GM23338 (cell line): ENCODE data around the gene PPIF. TPM values are rescaled to one million over a fixed set of nuclear protein-coding genes. Genes with fewer than 3 reads are reported as not detected.

Experiments used
- ATAC-seq: fragments of 200-7000 bp; cut with Tn5 transposase; 3 replicates; pipeline ENCODE4 v1.9.1; 2020
- DNase-seq: peaks from one replicate; pipeline ENCODE4 v3.0.0-alpha.2; 2015; ENCODE audit warnings: low spot score
- H2AFZ ChIP-seq: fragments of 200-600 bp; sonication (generic); 2 replicates; pipeline ENCODE4 v1.8.0; 2016; ENCODE audit warnings: antibody characterized with exemption, mild to moderate bottlenecking, moderate library complexity
- H3F3A ChIP-seq: fragments of 200-600 bp; sonication (generic); replicated peaks from 2 replicates; pipeline ENCODE4 v1.8.0; 2017; ENCODE audit warnings: antibody characterized with exemption, mixed run types, low read depth
- H3K27ac ChIP-seq: fragments of 200-600 bp; sonication (generic); 2 replicates; pipeline ENCODE4 v1.6.1; 2016; ENCODE audit warnings: low read depth
- H3K27me3 ChIP-seq: fragments of 200-600 bp; sonication (generic); 2 replicates; pipeline ENCODE4 v1.8.0; 2016; ENCODE audit warnings: mild to moderate bottlenecking, mixed run types, moderate library complexity; ENCODE audit not compliant: insufficient read depth
- H3K36me3 ChIP-seq: fragments of 200-600 bp; sonication (generic); 2 replicates; pipeline ENCODE4 v1.8.0; 2016; ENCODE audit warnings: mild to moderate bottlenecking; ENCODE audit not compliant: insufficient read depth
- H3K4me1 ChIP-seq: fragments of 200-600 bp; sonication (generic); 2 replicates; pipeline ENCODE4 v1.8.0; 2016; ENCODE audit warnings: mild to moderate bottlenecking, moderate library complexity; ENCODE audit not compliant: insufficient read depth
- H3K4me2 ChIP-seq: fragments of 200-600 bp; sonication (generic); 2 replicates; pipeline ENCODE4 v1.7.1; 2017; ENCODE audit warnings: mixed run types
- H3K4me3 ChIP-seq: fragments of 200-600 bp; sonication (generic); 2 replicates; pipeline ENCODE4 v1.6.1; 2016; ENCODE audit warnings: mixed run types
- H3K79me2 ChIP-seq: fragments of 200-600 bp; sonication (generic); replicated peaks from 2 replicates; pipeline ENCODE4 v1.8.0; 2017; ENCODE audit warnings: mild to moderate bottlenecking; ENCODE audit not compliant: insufficient read depth
- H3K9me2 ChIP-seq: fragments of 200-600 bp; sonication (generic); 2 replicates; pipeline ENCODE4 v1.8.0; 2017; ENCODE audit not compliant: insufficient read depth
- H4K20me1 ChIP-seq: fragments of 200-600 bp; sonication (generic); replicated peaks from 2 replicates; pipeline ENCODE4 v1.8.0; 2017; ENCODE audit warnings: mild to moderate bottlenecking; ENCODE audit not compliant: insufficient read depth
- H3K27ac Mint-ChIP-seq: 2 replicates; pipeline ENCODE4 v1.8.0; 2020; ENCODE audit warnings: inconsistent platforms, mild to moderate bottlenecking, moderate library complexity, mixed read lengths
- H3K27me3 Mint-ChIP-seq: 3 replicates; pipeline ENCODE4 v1.8.0; 2022; ENCODE audit warnings: low read depth, mild to moderate bottlenecking, moderate library complexity, mixed read lengths, inconsistent platforms; ENCODE audit not compliant: insufficient read depth, poor library complexity
- H3K36me3 Mint-ChIP-seq: 3 replicates; pipeline ENCODE4 v1.8.0; 2021; ENCODE audit warnings: low read depth, mild to moderate bottlenecking, inconsistent platforms, moderate library complexity, mixed read lengths
- H3K4me1 Mint-ChIP-seq: 3 replicates; pipeline ENCODE4 v1.8.0; 2020; ENCODE audit warnings: mild to moderate bottlenecking, inconsistent platforms, mixed read lengths
- H3K4me3 Mint-ChIP-seq: 3 replicates; pipeline ENCODE4 v1.8.0; 2021; ENCODE audit warnings: moderate library complexity, mild to moderate bottlenecking, inconsistent platforms, mixed read lengths
- H3K9me3 Mint-ChIP-seq: 3 replicates; pipeline ENCODE4 v1.8.0; 2020; ENCODE audit warnings: moderate library complexity, mild to moderate bottlenecking, inconsistent platforms, mixed read lengths
- CTCF ChIP-seq, 2 experiments: fragments of 200-600 bp in 1 of 2; sonication (generic) in 1 of 2; conservative IDR thresholded peaks; 2 replicates each; pipeline versions ENCODE4 v1.5.1 to v1.6.1; 2016 to 2017; ENCODE audit warnings: antibody characterized with exemption in 2 of 2, low read depth in 2 of 2, mild to moderate bottlenecking in 2 of 2, moderate library complexity in 1 of 2
- ETS1 ChIP-seq: IDR thresholded peaks from 2 replicates; pipeline ENCODE4 v1.6.1; 2016; ENCODE audit warnings: antibody characterized with exemption
- EZH2 ChIP-seq: fragments of 200-600 bp; sonication (generic); IDR thresholded peaks from one replicate; pipeline ENCODE4 v1.8.0; 2017; ENCODE audit warnings: antibody characterized with exemption, mild to moderate bottlenecking, low read depth; ENCODE audit not compliant: unreplicated experiment
- NANOG ChIP-seq: IDR thresholded peaks from 2 replicates; pipeline ENCODE4 v1.6.1; 2016; ENCODE audit warnings: antibody characterized with exemption, borderline replicate concordance
- POLR2AphosphoS5 ChIP-seq: IDR thresholded peaks from 2 replicates; pipeline ENCODE4 v1.6.1; 2016; ENCODE audit warnings: antibody characterized with exemption, low read depth
- REST ChIP-seq: IDR thresholded peaks from one replicate; pipeline ENCODE4 v1.6.1; 2018; ENCODE audit warnings: antibody characterized with exemption; ENCODE audit not compliant: unreplicated experiment
- STAT1 ChIP-seq: IDR thresholded peaks from one replicate; pipeline ENCODE4 v1.6.1; 2016; ENCODE audit warnings: antibody characterized with exemption; ENCODE audit not compliant: unreplicated experiment
- ZNF331 ChIP-seq: fragments of 250-450 bp; sonication (Bioruptor Pico); IDR thresholded peaks from 2 replicates; pipeline ENCODE4 v1.5.0; 2020; ENCODE audit warnings: low read depth, mild to moderate bottlenecking, moderate library complexity
- ZNF462 ChIP-seq: fragments of 250-450 bp; sonication (Bioruptor Pico); IDR thresholded peaks from 2 replicates; pipeline ENCODE4 v1.5.0; 2020; ENCODE audit warnings: mild to moderate bottlenecking, moderate library complexity
- polyA plus RNA-seq: library from polyadenylated mRNA; unstranded; fragments of >200 nt; fragmentation: Nextera tagmentation; extraction: Ambion mirVana; gene quantifications from 2 replicates; pipeline ENCODE4 v1.2.1, GENCODE V29; 2016
- total RNA-seq: library from RNA; depleted of rRNA; stranded (reverse); fragments of >200 nt; shearing (Covaris generic); gene quantifications from 2 replicates; pipeline ENCODE4 v1.2.3, GENCODE V29; 2014

Gene PPIF
- total and polyA plus RNA-seq, 2 experiments from 2014 or later, result 32.1 to 43.6 TPM

- no peak for TF ChIP-seq CTCF (conservative IDR thresholded peaks at IDR 0.05; ENCODE audit: low read depth in 2 of 2)
- no peak for TF ChIP-seq EZH2
- TF ChIP-seq REST, result no peak
- no peak for TF ChIP-seq STAT1
- TF ChIP-seq POLR2AphosphoS5, result no peak
- no peak for TF ChIP-seq NANOG
Measured at GRCh38 chr10:79397575-79398303, 50.5 kb downstream of the PPIF start (continued).

GRCh38 chr10:79398642-79399041 lies 51.4 kb downstream of the PPIF start:
- Histone ChIP-seq H3K4me3 (no peak overlapping the region), H3K9me2 (no peaks in the 10 kb centered on the region), H4K20me1 (no peaks in the 10 kb centered on the region), H3K36me3 (no peaks in the 10 kb centered on the region), H2AFZ (no peak overlapping the region), H3F3A (no peaks in the 10 kb centered on the region), H3K4me2 (0 out of 2 replicates have a peak overlapping the region, but pooled peaks have one; percentile 68), H3K27me3 (no peaks in the 10 kb centered on the region), H3K27ac (no peak overlapping the region), H3K79me2 (no peaks in the 10 kb centered on the region), H3K4me1 (peaks cover 13% of the 10 kb centered on the region)
- peaks cover 29% of the 10 kb centered on the region for H3K4me1 Mint-ChIP-seq
- H3K4me3 Mint-ChIP-seq, result no peak overlapping the region; the same call in 2 of the 3 replicates
- no peak overlapping the region for H3K27ac Mint-ChIP-seq
- DNase-seq (no peak), ATAC-seq (no peak)
- TF ChIP-seq ETS1, result no peak
- no peak for TF ChIP-seq ZNF331
- no peak for TF ChIP-seq ZNF462 (CRISPR knock-in tag)
- TF ChIP-seq NANOG, result no peak
- no peak for TF ChIP-seq EZH2
- H3K9me3 Mint-ChIP-seq, result no peaks in the 10 kb centered on the region
- no peaks in the 10 kb centered on the region for H3K36me3 Mint-ChIP-seq
- peaks cover 6% of the 10 kb centered on the region for H3K27me3 Mint-ChIP-seq
